Measurements from ENCODE around the gene MIA3.

The MIA3 gene

GRCh38 chr1:222716393-222716792 lies 98.5 kb downstream of the MIA3 start:
- H3K4me3 ChIP-seq (ENCODE audit: low read depth, low read length) = no peak overlapping the region
- no peak for DNase-seq (ENCODE audit: low read depth)
- TF ChIP-seq, protein P1, sequence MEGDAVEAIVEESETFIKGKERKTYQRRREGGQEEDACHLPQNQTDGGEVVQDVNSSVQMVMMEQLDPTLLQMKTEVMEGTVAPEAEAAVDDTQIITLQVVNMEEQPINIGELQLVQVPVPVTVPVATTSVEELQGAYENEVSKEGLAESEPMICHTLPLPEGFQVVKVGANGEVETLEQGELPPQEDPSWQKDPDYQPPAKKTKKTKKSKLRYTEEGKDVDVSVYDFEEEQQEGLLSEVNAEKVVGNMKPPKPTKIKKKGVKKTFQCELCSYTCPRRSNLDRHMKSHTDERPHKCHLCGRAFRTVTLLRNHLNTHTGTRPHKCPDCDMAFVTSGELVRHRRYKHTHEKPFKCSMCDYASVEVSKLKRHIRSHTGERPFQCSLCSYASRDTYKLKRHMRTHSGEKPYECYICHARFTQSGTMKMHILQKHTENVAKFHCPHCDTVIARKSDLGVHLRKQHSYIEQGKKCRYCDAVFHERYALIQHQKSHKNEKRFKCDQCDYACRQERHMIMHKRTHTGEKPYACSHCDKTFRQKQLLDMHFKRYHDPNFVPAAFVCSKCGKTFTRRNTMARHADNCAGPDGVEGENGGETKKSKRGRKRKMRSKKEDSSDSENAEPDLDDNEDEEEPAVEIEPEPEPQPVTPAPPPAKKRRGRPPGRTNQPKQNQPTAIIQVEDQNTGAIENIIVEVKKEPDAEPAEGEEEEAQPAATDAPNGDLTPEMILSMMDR (IDR thresholded peaks at IDR 0.05; ENCODE audit: insufficient read depth, low read depth, low read length, missing control alignments) = no peak

Data from GM12865 (cell line).